Right ventricle myocardium inferior (tissue), 1 donor: ENCODE results near the gene ZNF544. TPM values are rescaled to one million over a fixed set of nuclear protein-coding genes. Genes with fewer than 3 reads are reported as not detected.
"Not testable (repeated sequence)": the region's sequence is repeated elsewhere in the genome, so short reads cannot be mapped to it uniquely, and the experiment has no call there.

Source experiments
- ATAC-seq: fragments of 200-7000 bp; cut with Tn5 transposase; one replicate; pipeline ENCODE4 v1.9.1; 2020; ENCODE audit warnings: mild to moderate bottlenecking, moderate library complexity
- DNase-seq: peaks from one replicate; pipeline ENCODE4 v3.0.0; 2021; ENCODE audit errors: missing footprints
- intact Hi-C: fragments of 100-400 bp; cut with DNase I; formaldehyde crosslinking; loops from one replicate; pipeline ENCODE4 v1.11.0; 2022
- total RNA-seq: library from RNA; stranded (reverse); fragmentation: NEBNext Ultra II Directional; extraction: Animal tissue kit (Norgen Biotek cat#: 25700); gene quantifications from one replicate; pipeline ENCODE4 v1.2.1, GENCODE V29; 2021
- donor health status: DM: no; HTN: yes; CAD: no; lungs with severe emphysema.

ZNF544 gene
- total RNA-seq, 1 donor from 2014 or later: 19.4 TPM

DNA sequence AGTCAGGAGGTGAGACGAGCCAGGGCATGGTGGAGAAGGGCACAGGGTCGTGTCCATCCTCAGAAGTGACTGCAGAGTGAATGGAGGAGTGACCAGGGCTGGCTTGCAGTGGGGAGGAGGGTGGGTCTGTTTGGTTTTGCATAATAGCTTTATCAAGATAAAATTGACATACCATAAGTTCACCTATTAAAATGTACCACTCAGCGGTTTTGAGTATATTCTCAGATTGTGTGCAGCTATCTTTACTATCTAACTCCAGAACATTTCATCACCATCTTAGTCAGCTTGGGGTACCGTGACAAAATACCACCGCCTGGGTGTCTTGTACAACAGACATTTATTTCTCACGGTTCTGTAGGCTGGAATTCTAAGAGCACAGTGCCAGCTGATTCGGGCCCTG is 63.2 kb downstream of the ZNF544 start:
- no peak for DNase-seq
- no peak for ATAC-seq
- intact Hi-C loops: no loop called here

DNA sequence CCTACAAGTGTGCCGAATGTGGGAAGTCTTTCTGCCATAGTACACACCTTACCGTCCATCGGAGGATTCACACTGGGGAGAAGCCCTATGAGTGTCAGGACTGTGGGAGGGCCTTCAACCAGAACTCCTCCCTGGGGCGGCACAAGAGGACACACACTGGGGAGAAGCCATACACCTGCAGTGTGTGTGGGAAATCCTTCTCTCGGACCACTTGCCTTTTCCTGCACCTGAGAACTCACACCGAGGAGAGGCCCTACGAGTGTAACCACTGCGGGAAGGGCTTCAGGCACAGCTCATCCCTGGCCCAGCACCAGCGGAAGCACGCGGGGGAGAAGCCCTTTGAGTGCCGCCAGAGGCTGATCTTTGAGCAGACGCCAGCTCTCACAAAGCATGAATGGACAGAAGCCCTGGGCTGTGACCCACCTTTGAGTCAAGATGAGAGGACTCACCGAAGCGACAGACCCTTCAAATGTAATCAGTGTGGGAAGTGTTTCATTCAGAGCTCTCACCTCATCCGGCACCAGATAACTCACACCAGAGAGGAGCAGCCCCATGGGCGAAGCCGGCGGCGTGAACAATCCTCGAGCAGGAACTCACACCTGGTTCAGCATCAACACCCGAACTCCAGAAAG is 66.1 kb downstream of the ZNF544 start:
- ATAC-seq: no peak
- intact Hi-C loops: no loop called here
- no peak for DNase-seq

DNA sequence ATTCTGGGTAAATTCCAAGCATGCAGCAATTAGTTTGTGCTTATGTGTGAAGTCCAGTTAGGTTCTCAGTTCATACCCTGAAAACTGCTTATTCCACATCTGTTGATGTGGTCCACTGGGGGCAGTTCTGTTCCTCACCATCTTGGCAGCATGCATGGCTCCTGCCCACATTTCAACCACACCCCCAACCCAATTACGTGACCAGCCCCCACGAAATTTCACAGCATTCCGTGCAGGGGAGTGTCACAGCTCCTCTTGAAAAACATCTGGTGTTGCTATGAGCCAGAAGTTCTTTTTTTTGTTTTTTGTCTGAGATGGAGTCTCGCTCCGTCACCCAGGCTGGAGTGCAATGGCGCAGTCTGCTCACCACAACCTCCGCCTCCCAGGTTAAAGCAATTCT is 67.4 kb downstream of the ZNF544 start:
- intact Hi-C loops: no loop called here
- no peak for DNase-seq
- no peak for ATAC-seq

DNA sequence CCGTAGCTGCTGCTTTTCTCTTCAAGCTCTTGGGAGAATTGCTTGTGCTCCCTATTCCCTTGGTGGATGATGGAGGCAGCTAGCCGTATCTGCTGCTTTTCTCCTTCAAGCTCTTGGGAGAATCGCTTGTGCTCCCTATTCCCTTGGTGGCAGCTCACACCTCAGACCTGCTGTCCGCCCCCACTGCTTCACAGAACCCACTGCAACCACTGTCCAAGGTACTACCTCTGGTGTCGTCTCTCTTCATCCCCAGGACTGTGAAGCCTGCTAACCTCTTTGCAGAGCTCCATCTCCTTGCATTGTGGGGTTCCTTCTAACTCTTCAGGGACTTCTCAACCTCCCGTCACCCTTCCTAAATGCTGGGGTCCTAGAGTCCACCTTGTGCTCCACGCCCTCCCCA is 71.9 kb downstream of the ZNF544 start:
- no peak for DNase-seq
- intact Hi-C loops: loop anchor here (10.0 kb wide), 1 partner anchor 76 kb away; the partner anchor contains the start of gene ZNF544
- ATAC-seq: no peak

DNA sequence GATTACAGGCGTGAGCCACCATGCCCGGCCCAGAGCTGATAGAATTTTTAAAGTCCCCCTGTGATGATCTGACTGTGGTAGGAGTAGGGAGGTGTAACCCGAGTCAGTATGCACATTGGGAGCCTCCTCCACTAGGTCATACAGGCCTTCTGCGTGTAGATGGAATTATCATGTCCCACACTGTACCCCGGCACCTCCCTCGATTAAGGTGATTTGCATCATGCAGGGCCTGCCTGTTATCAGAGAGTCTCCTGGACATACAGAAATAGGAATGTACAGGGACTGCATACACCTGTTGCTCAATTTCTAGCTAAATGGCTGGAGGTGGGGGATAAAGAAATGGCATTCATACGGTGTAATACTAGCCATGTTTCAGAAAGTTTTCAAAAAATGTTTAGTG is 75.5 kb downstream of the ZNF544 start:
- no peak for DNase-seq
- intact Hi-C loops: loop anchor here (10.0 kb wide), 1 partner anchor 79 kb away; the partner anchor contains the start of gene ZNF544
- ATAC-seq: no peak

DNA sequence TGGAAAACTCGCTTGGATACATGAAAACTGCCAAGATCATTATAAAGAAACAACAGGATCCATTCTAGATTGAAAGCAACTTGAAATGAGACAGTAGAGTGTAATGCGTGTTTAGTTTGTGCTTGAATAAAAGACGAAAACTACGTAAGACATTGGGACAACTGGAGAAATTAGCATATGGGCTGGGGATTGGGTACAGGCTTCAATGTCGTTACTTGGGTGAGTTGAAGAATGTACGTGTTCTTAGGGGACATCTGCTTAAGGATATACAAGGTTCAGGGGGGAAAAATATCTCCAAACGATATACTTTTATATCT is 76.0 kb downstream of the ZNF544 start:
- ATAC-seq (peak; percentile 4), DNase-seq (no peak)
- intact Hi-C loops: loop anchor here (10.0 kb wide), 1 partner anchor 80 kb away; the partner anchor contains the start of gene ZNF544

DNA sequence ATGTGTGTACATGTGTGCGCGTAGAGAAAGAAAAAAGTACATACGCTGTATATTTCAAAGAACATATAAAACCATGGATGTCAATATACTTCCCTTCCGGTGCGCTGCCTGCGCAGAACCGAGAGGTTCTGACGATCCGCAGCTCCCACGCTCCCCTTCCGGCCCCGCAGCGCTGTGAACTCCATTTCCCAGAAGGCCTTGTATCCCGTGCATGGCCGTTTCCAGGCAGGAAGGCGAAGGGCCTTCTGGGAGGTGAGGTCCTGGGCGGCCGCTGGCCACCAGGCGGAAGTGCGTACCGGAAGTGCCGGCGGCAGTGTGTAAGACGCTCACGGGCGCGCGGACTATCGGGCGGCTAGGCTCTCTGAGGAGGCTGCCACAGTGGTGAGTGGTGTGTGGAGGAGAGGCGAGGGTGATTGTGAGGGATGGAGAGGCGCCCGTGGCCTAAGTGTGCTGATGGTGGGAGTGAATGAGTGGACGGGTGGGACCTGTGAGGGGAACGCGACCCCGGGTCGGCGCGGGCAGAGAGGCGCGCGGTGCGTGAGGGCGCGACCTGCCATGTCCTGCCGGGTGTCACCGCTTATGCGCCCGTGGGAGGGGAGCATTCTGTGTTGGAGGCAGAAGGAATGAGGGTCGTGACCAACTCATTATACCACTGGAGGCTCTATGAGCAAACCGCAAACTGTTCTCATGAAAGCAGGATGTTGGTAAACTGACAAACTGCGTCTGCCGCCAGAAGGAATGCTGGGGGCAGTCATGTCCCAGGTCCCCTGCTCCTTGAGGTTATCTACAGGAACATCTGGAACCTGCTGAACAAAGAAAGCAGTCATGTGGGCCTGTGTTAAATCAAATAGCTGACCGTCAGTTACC is 76.6 kb downstream of the ZNF544 start, which contains the start of gene ERVK3-1:
Gene ERVK3-1 (plus strand): TSS at position 313 of the 867 bp plus-strand sequence. CDS start 6,792 bp downstream, outside the sequence.
- intact Hi-C loops: loop anchor here (10.0 kb wide), 1 partner anchor 80 kb away; the partner anchor contains the start of gene ZNF544
- ATAC-seq (peak; percentile 100), DNase-seq (peak; percentile 99)

DNA sequence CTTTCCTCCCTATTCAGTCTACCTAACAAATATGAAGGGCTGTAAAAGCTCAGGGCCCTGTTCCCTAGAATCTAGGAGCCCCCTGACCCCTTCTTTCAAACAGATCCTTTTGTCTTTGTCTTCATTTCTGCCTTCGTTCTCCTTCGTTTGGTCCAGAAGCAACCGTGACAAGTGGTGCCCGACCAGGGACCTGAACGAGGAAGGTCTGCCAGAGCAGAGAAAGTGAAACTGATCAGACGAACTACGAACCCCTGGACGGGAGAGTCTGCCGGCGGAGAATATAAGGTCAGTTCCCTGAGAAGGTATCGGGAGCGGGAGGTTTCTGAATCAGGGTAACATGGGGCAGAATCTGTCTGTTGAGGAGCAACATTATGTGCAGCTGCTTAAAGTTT is 77.2 kb downstream of the ZNF544 start:
- ATAC-seq (no peak), DNase-seq (no peak)
- intact Hi-C loops: loop anchor here (10.0 kb wide), 1 partner anchor 81 kb away; the partner anchor contains the start of gene ZNF544

DNA sequence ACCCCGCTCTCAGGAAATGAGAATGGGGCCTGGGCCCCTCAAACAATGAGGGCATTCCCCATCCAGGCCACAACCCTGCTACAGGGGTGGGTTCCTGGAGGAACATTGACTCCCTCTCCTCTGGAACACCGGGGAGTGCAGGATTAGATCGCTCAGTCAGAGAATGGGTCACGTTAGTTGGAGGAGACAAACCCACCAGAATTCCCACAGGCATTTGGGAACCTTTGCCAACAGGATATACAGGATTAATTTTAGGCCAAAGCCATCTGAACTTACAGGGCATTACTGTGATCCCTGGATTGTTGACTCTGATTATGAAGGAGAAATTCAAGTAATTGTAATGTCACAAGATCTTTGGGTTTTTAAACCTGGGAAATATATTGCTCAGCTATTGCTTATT is 79.0 kb downstream of the ZNF544 start:
- intact Hi-C loops: loop anchor here (10.0 kb wide), 1 partner anchor 83 kb away; the partner anchor contains the start of gene ZNF544
- DNase-seq (no peak), ATAC-seq (no peak)

DNA sequence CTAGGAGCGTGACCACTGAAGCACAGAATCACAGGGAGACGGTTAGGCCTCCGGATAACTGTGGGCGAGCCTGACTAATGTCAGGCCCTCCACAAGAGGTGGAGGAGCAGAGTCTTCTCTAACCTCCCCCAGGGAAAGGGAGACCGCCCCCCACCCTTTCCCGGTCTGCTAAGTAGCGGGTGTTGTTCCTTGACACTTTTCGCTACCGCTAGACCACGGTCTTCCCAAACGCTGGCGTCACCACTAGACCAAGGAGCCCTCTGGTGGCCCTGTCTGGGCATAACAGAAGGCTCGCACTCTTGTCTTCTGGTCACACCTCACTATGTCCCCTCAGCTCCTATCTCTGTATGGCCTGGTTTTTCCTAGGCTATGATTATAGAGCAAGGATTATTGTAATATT is 82.0 kb downstream of the ZNF544 start:
- DNase-seq, intact Hi-C loops: not testable (repeated sequence)
- ATAC-seq: peak; percentile 36

DNA sequence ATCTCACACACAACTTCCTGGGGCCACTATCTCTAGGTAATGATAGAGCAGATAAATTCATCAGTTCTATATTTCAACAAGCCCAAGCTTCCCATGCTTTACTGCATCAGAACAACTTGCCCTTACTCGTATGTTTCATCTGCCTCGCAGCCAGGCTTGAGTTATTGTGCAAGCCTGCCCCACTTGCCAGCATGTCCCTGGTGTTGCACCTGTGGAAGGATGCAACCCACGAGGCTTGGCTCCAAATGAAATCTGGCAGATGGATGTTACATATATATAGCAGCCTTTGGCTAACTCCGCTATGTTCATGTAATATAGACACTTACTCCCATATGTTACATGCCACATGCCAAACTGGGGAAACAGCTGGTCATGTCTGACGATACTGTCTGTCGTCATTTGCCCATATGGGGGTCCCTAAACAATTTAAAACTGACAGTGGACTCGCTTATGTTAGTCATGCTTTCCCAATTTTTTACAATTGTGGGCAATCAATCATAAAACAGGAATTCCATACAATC is 82.7 kb downstream of the ZNF544 start:
- no peak for ATAC-seq
- no peak for DNase-seq
- intact Hi-C loops: no loop called here

Other genes with a start within 250 kb of the ZNF544 start
- gene ZNF606, start 226.1 kb upstream of the ZNF544 start, total RNA-seq: 11.8 TPM
- not detected for gene ZSCAN1, start 194.9 kb upstream of the ZNF544 start, total RNA-seq
- 3.7 TPM for gene ZNF135, start 169.6 kb upstream of the ZNF544 start, total RNA-seq
- 65.8 TPM for gene ZSCAN18, start 130.7 kb upstream of the ZNF544 start, total RNA-seq
- 7.0 TPM for gene ZNF329, start 78.1 kb upstream of the ZNF544 start, total RNA-seq
- gene ZNF274, start 45.9 kb upstream of the ZNF544 start, total RNA-seq: 17.8 TPM
- gene ZNF8, start 50.0 kb downstream of the ZNF544 start, total RNA-seq: 4.2 TPM
- 21.7 TPM for gene ERVK3-1, start 76.5 kb downstream of the ZNF544 start, total RNA-seq
- 1.8 TPM for gene ZSCAN22, start 98.1 kb downstream of the ZNF544 start, total RNA-seq
- gene A1BG, start 124.6 kb downstream of the ZNF544 start, total RNA-seq: 3.9 TPM
- gene ZNF497, start 133.8 kb downstream of the ZNF544 start, total RNA-seq: 0.19 TPM
- 0.22 TPM for gene ZNF837, start 152.1 kb downstream of the ZNF544 start, total RNA-seq
- 551 TPM for gene RPS5, start 158.4 kb downstream of the ZNF544 start, total RNA-seq
- gene RNF225, start 166.7 kb downstream of the ZNF544 start, total RNA-seq: not detected
- gene ZNF584, start 179.7 kb downstream of the ZNF544 start, total RNA-seq: 15.8 TPM
- 5.1 TPM for gene ZNF132, start 211.2 kb downstream of the ZNF544 start, total RNA-seq
- gene ZNF324B, start 222.7 kb downstream of the ZNF544 start, total RNA-seq: 3.2 TPM
- gene ZNF324, start 238.2 kb downstream of the ZNF544 start, total RNA-seq: 4.3 TPM
- 3.9 TPM for gene ZNF446, start 247.4 kb downstream of the ZNF544 start, total RNA-seq